T47D (cell line): Measurements from ENCODE around the gene OR52M1.
A peak's percentile ranks its signal among the peaks of the same experiment; 100 is the strongest.

Source experiments
- DNase-seq, 2 experiments: peaks; one replicate each; pipeline versions ENCODE4 v3.0.0 to v3.0.0-alpha.2; 2011 to 2012; ENCODE audit warnings: low read depth in 1 of 2, low spot score in 1 of 2
- JUND ChIP-seq: IDR thresholded peaks from 2 replicates; pipeline ENCODE4 v1.6.1; 2012; ENCODE audit warnings: low read depth
- in situ Hi-C: cut with HindIII; loops from 2 replicates; pipeline ENCODE4 v1.10.0; 2016; ENCODE audit warnings: low sequenced_read_pairs, low pct_unique_long_range_greater_than_20kb

The OR52M1 gene

GRCh38 chr11:4541071-4541470 lies 3.9 kb upstream of the OR52M1 start:
- no peak for TF ChIP-seq JUND
- no peak for DNase-seq
- in situ Hi-C loops = no loop called here

DNA sequence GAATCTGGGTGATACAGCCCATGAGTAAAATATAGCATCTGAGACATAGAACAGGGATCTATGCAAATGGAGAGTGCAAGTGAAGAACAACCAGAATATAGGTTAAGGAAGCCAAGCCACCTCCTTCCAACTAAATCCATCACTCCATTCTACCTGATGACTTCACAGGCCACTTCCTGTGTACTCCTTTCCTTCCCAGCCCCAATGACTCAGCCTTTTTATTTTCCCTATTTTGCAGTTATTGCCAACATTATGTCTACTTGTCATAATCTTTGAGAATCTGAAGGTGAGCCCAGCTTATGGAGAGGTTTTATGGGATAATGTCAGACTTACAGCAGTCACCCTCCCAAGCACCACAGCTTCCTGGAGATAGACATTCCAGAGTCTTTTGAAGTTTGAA lies 1.4 kb upstream of the OR52M1 start:
- in situ Hi-C loops = no loop called here
- no peak for TF ChIP-seq JUND
- DNase-seq = no peak

GRCh38 chr11:4546878-4547277 lies 1.9 kb downstream of the OR52M1 start:
- DNase-seq = no peak
- TF ChIP-seq JUND = no peak
- in situ Hi-C loops = no loop called here

GRCh38 chr11:4547416-4547815 lies 2.4 kb downstream of the OR52M1 start:
- no peak for TF ChIP-seq JUND
- in situ Hi-C loops = no loop called here
- DNase-seq = no peak

DNA sequence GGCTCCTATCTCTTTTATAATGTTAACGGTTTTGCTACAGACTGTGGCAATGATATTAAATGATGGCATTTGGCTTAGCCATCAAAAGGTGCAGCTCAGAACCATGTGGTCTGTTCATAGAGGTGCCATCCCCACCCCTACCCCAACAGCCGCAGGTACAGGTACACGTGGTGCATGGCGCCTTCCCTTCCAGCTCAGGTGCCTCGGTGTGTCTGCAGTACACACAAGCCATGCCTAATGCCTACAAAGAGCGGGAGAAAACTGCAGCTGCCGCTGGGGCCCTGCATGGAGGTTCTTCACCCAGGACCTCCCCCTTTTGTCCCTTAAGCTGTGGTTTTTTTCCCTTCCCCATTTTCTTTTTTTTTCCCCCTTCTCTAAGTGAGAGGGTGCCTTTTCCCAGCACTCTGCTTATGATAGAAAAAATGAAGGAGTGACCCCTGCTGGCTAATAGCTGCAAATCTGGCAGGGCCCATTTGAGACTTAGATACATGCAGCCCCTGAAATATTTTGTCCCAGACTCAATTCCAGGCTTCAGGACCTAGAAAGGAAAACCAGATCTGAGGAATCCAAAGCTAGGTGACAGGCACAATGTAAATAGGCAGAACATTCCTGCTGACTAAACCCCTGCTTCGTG lies 6.5 kb downstream of the OR52M1 start:
- TF ChIP-seq JUND = no peak
- DNase-seq = no peak
- in situ Hi-C loops = no loop called here

DNA sequence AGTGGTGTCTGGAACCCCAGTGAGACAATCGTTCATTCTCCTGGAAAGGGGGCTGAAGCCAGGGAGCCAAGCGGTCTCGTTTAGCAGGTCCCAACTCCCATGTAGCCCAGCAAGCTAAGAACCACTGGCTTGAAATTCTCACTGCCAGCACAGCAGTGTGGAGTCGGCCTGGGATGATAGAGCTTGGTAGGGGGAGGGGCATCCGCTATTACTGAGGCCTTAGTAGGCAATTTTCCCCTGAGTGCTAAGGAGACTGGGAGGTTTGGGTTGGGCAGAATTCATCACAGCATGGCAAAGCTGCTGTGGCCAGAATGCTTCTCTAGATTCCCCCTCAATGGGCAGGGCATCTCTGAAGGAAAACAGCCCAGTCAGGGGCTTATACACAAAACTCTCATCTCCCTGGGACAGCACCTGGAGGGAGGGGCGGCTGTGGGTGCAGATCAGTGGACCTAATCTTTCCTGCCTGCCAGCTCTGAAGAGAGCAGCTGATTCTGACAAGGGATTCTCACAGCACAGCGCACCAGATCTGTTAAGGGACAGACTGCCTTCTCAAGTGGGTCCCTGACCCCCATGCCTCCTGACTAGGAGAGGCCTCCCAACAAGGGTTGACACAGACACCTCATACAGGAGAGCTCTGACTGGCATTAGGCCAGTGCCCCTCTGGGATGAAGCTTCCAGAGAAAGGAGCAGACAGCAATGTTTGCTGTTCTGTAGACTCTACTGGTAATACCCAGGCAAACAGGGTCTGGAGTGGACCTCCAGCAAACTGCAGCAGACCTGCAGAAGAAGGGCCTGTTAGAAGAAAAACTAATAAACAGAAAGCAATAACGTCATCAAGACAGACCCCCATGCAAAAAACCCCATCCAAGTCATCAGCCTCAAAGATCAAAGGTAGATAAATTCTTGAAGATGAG lies 14.8 kb downstream of the OR52M1 start:
- DNase-seq = no peak
- in situ Hi-C loops = no loop called here
- no peak for TF ChIP-seq JUND

- in situ Hi-C loops = no loop called here
- DNase-seq = no peak
- no peak for TF ChIP-seq JUND
Measured at GRCh38 chr11:4560467-4560866, 15.5 kb downstream of the OR52M1 start.

DNA sequence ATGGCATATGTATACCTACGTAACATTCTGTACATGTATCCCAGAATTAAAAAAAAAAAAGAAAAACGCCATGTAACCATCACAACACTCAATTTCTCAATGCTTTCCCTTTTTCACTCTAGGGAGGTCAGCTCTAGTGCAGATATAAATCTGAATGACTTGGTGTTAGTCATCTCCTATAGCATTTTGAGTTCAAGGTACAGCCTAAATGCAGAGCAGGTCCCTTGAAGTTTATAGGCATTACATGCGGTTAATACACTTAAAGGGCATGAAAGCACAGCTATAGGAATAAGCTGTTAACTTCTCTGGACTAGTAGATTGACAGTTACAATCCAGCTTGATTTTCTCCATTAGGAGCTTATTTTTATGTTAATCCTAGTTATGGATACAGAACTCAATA lies 20.4 kb downstream of the OR52M1 start:
- no peak for DNase-seq
- in situ Hi-C loops = no loop called here
- TF ChIP-seq JUND = no peak

DNA sequence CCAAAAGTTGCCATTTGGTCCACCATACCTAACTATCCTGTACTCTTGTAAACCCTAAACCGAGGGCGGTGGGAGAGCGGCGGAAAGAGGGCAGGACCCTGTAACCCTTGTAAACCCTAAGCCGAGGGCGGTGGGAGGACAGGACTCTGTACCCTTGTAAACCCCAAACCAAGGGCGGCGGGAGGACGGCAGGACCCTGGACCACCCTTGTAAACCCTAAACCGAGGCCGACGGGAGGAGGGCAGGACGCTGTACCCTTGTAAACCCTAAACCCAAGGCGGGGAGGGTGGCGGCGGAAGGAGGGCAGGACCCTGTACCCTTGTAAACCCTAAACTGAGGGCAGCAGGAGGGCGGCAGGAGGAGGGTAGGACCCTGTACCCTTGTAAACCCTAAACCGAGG lies 24.1 kb downstream of the OR52M1 start:
- in situ Hi-C loops = no loop called here
- no peak for TF ChIP-seq JUND

DNA sequence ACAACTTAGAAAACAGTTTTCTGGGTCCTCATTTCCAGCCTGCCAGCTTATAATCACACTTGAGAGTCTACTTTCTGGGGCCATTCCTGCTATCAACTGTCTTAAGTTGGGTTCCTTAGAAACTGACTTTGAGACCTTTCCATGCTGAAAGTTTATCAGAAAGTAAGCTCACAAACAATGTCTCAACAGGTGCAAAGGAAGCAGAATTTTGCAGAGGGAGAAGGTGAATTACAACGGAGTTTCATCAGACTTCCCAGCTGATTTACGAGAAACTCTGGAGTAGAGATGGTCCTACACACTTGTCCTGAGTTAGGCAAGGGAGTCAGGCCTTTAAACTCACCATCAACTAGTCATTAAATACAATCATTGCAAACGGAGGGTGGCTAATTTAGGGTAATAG lies 31.9 kb downstream of the OR52M1 start:
- TF ChIP-seq JUND = no peak
- in situ Hi-C loops = no loop called here

More for the DNA sequence above, 24.1 kb downstream of the OR52M1 start:
- no peak for DNase-seq

DNA sequence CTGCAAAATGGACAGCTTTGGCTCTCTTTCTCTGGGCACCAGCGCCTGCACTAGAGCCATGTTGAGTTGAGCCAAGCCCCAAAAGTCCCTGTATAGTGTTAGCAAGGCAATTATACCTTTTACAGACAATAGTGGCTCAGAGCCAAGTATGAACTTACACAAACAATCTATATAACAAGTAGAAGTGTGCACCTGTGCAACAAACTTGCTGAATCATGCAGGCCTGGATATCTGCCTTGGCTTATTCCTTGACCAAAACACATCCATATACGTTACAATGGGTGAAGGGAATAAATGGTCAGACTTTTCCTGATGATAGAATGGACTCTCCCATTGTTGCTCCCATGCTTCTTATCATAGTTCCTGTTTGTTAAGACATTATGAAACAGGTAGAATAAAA lies 32.8 kb downstream of the OR52M1 start:
- in situ Hi-C loops = no loop called here
- peak in 1 of 2 experiments; percentile 2 for DNase-seq
- no peak for TF ChIP-seq JUND

More for the DNA sequence above, 31.9 kb downstream of the OR52M1 start:
- DNase-seq = no peak

DNA sequence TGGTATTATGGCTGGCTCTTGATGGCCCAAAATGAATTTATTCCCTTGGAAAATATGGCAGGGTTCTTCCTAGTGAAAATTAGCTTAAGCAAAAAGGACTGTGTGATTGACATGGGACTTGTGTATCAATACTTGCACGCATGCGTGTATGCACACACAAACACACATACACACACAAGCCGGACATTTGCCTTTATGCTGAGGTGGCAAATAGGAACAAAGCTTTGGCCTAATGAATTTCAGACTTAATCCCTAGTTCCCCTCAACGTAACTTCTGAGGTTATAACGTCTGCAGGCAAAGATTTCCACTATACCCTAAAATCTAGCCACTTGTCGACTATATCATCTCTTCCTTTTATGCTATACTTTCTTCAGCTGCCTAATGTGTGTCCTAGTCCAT lies 33.6 kb downstream of the OR52M1 start:
- in situ Hi-C loops = no loop called here
- no peak for DNase-seq
- no peak for TF ChIP-seq JUND

DNA sequence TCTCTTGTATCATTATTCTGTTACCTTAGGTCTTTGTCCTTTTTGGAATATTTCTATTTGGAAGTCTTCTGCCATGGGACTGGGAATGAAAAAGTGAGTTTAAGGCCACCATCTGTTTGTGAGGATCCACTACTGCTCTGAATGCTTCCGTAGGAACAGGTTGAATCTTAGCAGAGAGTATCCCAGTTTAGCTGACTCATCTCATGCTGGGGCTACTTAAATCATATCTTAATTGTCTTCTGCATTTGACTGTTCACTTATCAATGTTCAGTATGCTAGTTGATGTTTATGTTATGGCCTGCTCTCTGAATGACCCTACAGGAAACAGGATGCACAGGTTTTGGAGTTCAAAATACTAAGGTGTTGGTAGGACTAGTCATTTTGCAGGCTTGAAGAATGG lies 35.1 kb downstream of the OR52M1 start:
- in situ Hi-C loops = no loop called here
- DNase-seq = no peak
- no peak for TF ChIP-seq JUND
